HUES48 (cell line): ENCODE measurements around the gene APOH.

Experiments used
- H3K27ac ChIP-seq: one replicate; pipeline ENCODE4 v1.7.0; 2013; ENCODE audit warnings: low read depth, low read length, inconsistent platforms
- H3K27me3 ChIP-seq: 2 replicates; pipeline ENCODE4 v1.6.1; 2013; ENCODE audit warnings: mild to moderate bottlenecking, low read length; ENCODE audit not compliant: control insufficient read depth, insufficient read depth
- H3K36me3 ChIP-seq: 2 replicates; pipeline ENCODE4 v1.6.1; 2013; ENCODE audit warnings: low read length; ENCODE audit not compliant: control insufficient read depth, insufficient read depth
- H3K4me1 ChIP-seq: 2 replicates; pipeline ENCODE4 v1.6.1; 2013; ENCODE audit warnings: mild to moderate bottlenecking, low read length; ENCODE audit not compliant: control insufficient read depth, insufficient read depth
- H3K4me3 ChIP-seq: 2 replicates; pipeline ENCODE4 v1.5.1; 2013; ENCODE audit warnings: mild to moderate bottlenecking, low read depth, low read length
- H3K9ac ChIP-seq: 2 replicates; pipeline ENCODE4 v1.6.1; 2013; ENCODE audit warnings: mild to moderate bottlenecking, low read depth, low read length, moderate library complexity
- H3K9me3 ChIP-seq: 2 replicates; pipeline ENCODE4 v1.6.1; 2013; ENCODE audit warnings: low read length; ENCODE audit not compliant: control insufficient read depth, insufficient read depth

Gene APOH, protein sequence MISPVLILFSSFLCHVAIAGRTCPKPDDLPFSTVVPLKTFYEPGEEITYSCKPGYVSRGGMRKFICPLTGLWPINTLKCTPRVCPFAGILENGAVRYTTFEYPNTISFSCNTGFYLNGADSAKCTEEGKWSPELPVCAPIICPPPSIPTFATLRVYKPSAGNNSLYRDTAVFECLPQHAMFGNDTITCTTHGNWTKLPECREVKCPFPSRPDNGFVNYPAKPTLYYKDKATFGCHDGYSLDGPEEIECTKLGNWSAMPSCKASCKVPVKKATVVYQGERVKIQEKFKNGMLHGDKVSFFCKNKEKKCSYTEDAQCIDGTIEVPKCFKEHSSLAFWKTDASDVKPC

DNA sequence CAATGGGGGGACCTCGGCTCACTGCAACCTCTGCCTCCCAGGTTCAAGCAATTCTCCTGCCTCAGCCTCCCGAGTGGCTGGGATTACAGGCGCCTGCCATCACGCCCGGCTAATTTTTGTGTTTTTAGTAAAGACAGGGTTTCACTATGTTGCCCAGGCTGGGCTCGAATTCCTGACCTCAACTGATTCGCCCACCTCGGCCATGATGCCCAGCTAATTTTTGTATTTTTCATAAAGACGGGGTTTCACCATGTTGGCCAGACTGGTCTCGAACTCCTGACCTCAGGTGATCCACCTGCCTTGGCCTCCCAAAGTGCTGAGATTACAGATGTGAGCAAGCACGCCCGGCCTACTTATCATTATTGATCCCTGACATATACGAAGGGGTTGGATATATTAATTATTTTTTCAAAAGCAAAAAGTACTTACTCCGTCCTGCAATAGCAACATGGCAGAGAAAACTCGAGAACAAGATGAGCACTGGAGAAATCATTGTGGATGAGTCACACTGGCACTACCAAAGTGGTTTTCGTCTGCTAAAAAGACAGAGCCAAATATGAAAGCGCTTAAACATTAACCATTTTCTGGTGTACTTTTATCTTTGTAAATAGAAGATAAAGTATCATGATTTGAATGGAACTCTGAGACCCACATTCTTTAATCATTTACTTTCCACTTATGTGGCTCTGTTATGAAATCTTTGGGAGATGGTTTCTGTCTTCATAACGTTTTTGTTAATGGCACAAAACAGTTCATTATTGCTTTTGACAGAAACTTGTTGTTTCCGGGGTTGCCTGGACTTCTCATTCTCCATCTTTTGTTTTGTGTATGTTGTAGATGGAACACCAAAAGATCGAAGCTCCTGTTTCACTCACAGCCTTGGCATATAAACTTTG, at the start of gene APOH:
TSS of gene APOH (minus strand) at position 529 of the 896 bp plus-strand sequence. CDS start at position 493, 36 bp downstream.
- H3K4me1 ChIP-seq, result no peaks in the 10 kb centered on the region
- no peak within 1 kb of the TSS for H3K4me3 ChIP-seq
- no peaks in the 10 kb centered on the region for H3K36me3 ChIP-seq
- H3K9me3 ChIP-seq, result no peaks in the 10 kb centered on the region
- H3K27me3 ChIP-seq, result no peaks in the 10 kb centered on the region
- no peak within 1 kb of the TSS for H3K27ac ChIP-seq
- H3K9ac ChIP-seq, result no peak within 1 kb of the TSS

DNA sequence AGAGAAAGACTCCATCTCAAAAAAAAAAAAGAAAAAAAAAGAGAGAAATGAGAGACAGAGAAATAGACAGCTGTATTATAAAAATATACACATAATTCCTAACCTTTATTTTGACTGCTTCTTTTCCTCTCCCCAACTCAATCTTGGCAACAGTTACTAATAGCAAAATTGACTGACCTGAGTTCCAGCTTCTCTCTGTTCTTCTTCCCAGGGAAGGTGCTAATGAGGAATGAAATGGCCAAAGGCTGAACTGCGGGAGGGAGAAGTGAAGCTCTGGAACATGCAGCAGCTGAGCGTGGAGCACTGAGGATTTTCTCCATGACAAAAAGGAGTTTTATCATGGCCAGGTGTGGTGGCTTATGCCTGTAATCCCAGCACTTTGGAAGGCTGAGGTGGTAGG, 48.0 kb upstream of the APOH start:
- Histone ChIP-seq H3K27me3 (no peaks in the 10 kb centered on the region), H3K9ac (no peak overlapping the region), H3K9me3 (no peaks in the 10 kb centered on the region), H3K27ac (no peak overlapping the region), H3K4me3 (no peak overlapping the region), H3K4me1 (no peaks in the 10 kb centered on the region), H3K36me3 (no peaks in the 10 kb centered on the region)

DNA sequence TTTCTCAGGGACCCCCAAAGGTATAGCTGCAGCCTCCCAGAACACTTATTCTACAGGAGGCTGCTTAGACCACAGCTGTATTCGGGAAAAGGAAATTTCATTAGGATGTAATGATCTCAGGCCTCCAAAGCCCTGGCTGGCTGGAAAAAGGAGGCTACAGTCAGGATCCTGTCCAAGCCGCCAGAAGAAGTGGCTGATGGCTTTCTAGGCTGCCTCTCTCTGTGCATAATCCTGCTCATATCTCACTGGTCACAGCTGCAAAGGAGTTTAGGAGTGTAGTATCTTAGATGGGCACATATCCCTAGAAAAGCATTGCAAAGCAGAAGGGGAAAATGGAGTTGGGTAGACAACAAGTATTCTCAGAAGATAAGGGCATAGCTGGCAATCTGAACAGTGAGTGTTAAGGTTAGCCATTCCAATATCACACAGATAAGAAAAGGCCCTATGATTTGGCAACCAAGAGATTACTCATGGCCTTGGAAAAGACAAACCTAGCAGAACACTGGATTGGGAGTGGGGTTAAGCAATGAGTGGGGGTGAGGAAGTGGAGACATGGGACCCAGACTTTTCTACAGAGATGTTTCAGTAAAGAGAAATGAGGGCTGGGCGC, 47.2 kb upstream of the APOH start:
- Histone ChIP-seq H3K27me3 (no peaks in the 10 kb centered on the region), H3K27ac (no peak overlapping the region), H3K36me3 (no peaks in the 10 kb centered on the region), H3K9ac (no peak overlapping the region), H3K4me1 (no peaks in the 10 kb centered on the region), H3K9me3 (no peaks in the 10 kb centered on the region), H3K4me3 (no peak overlapping the region)

DNA sequence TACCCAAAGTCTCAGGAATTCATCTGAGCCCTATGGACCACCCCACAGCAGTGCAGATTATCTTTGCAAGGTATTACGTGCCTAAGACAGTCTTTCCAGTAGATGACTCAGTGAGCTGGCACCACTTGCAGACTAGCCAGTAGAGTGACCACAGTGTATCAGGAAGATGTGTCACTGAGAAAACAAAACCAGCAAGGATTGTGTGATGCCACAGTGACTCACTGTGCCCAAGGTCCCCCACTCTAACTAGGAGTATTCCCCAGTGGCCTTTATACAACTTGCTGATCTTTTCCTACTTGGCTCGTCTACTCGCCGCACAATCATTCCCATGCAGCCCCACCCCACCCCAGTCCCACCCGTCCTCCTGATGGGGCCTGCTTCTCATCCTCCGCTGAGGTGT, 46.4 kb upstream of the APOH start:
- Histone ChIP-seq H3K4me1 (no peaks in the 10 kb centered on the region), H3K4me3 (no peak overlapping the region), H3K9ac (no peak overlapping the region), H3K9me3 (no peaks in the 10 kb centered on the region), H3K36me3 (no peaks in the 10 kb centered on the region), H3K27ac (no peak overlapping the region), H3K27me3 (no peaks in the 10 kb centered on the region)

DNA sequence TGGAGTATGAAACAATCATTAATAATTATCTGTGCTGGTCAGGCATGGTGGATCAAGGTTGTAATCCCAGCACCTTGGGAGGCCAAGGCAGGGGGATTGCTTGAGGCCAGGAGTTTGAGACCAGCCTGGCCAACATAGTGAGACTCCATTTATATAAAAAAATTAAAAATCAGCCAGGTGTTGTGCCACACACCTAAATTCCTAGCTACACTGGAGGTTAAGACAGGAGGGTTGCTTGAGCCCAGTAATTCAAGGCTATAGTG, 44.3 kb upstream of the APOH start:
- no peaks in the 10 kb centered on the region for H3K36me3 ChIP-seq
- no peak overlapping the region for H3K4me3 ChIP-seq
- H3K4me1 ChIP-seq, result no peaks in the 10 kb centered on the region
- H3K27ac ChIP-seq, result no peak overlapping the region
- H3K9ac ChIP-seq, result no peak overlapping the region
- no peaks in the 10 kb centered on the region for H3K27me3 ChIP-seq
- peaks cover 4% of the 10 kb centered on the region; the same call in 1 of the 2 replicates for H3K9me3 ChIP-seq

DNA sequence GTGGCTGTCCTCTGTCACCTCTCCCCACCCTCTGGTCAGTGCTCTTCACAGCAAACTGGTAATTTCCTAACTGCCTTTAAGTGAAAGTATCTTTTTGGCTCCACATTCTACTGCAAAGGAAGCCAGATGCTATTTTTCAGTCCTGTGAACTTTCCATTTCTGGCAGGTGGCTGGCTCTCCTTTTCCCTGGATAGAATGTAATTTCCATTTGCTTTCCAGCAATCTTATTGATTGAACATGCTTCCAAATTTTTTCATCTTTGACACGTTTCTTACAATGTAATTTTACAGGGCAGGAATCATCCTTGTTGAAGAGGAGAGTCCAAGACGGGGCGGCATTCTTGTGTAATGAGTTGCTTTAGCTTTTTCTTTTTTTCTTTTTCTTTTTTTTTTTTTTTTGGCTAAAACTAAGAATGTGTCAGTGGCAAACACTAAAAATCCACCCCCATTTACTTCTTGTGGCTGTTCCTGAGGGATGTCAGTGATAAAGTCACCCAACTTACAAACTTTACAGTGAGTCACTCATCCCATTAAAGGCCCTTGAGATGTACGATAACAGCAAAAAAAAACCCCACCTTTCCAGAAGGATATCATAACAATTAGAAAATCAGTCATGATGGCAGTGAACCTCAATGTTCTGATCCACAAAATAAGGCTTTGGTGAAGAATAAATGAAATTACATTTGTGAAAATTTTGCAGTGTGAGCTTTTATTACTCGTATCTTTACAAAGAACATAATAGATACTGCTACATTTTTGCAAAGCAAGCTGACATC, 43.8 kb upstream of the APOH start:
- no peak overlapping the region for H3K4me3 ChIP-seq
- H3K9me3 ChIP-seq, result peaks cover 4% of the 10 kb centered on the region; the same call in 1 of the 2 replicates
- no peaks in the 10 kb centered on the region for H3K4me1 ChIP-seq
- H3K36me3 ChIP-seq, result no peaks in the 10 kb centered on the region
- H3K27me3 ChIP-seq, result no peaks in the 10 kb centered on the region
- H3K27ac ChIP-seq, result no peak overlapping the region
- H3K9ac ChIP-seq, result no peak overlapping the region

DNA sequence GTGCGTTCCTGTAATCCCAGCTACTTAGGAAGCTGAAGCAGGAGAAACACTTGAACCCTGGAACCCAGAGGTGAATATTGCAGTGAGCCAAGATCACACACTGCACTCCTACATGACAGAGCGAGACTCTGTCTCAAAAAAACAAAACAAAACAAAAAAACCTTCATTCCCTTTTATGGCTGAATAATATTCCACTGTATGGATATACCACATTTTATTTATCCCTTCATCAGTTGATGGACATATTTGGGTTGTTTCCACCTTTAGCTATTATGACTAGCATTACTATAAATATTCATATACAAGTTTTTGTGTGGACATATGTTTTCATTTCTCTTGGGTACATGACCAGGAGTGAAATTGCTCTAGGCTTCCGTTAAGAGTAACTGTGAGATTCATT, 42.3 kb upstream of the APOH start:
- H3K27me3 ChIP-seq, result no peaks in the 10 kb centered on the region
- H3K36me3 ChIP-seq, result no peaks in the 10 kb centered on the region
- H3K9me3 ChIP-seq, result peaks cover 4% of the 10 kb centered on the region; the same call in 1 of the 2 replicates
- no peak overlapping the region for H3K9ac ChIP-seq
- no peak overlapping the region for H3K27ac ChIP-seq
- no peaks in the 10 kb centered on the region for H3K4me1 ChIP-seq
- H3K4me3 ChIP-seq, result no peak overlapping the region

DNA sequence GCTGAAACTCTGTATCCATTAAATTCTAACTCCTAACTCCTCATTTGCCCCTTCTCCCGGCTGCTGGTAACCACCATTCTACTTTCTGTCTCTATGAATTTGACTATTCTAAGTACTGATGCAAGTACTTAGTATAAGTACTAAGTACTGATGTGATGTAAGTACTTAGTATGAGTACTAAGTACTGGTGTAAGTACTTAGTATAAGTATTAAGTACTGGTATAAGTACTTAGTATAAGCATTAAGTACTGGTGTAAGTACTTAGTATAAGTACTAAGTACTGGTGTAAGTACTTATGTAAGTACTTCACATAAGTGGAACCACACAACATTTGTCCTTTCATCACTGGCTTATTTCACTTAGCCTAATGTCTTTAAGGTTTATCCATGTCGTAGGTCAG, 40.9 kb upstream of the APOH start:
- Histone ChIP-seq H3K9ac (no peak overlapping the region), H3K9me3 (peaks cover 4% of the 10 kb centered on the region; the same call in 1 of the 2 replicates), H3K4me3 (no peak overlapping the region), H3K36me3 (no peaks in the 10 kb centered on the region), H3K27ac (no peak overlapping the region), H3K27me3 (no peaks in the 10 kb centered on the region), H3K4me1 (no peaks in the 10 kb centered on the region)

DNA sequence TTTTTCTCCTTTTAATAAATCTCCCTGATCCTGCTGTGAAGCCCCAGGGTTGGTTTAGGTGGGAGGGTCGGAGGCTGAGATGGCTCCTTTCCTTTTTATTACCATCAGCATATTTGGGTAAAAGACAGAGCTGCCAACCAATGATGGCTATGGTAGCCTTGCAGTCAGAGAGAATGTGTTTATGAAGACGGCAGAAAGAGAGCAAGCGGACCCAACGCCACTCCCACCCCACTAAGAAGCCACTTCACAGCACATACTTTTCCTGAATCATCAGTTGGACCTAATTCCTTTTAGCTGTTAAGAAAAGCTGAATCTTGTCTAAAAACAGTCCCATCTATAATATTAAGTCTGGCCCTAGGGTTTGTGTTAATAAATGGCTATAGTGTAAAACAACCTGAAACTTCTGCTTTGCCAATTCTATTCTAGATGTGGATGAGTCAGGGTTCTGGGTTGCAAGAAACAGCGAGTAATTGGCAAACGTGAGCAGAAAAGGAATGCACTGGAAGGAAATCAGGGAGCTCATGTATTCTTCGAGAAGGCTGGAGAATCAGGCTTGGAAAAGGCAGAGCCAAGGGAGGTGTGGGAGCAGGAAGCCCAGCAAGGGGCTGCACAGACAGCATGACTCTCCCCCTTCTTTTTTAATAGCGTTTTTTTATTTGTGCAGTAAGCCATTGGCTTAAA, 39.2 kb upstream of the APOH start:
- no peaks in the 10 kb centered on the region for H3K27me3 ChIP-seq
- H3K4me1 ChIP-seq, result no peaks in the 10 kb centered on the region
- H3K4me3 ChIP-seq, result no peak overlapping the region
- no peak overlapping the region for H3K9ac ChIP-seq
- no peaks in the 10 kb centered on the region for H3K36me3 ChIP-seq
- peaks cover 4% of the 10 kb centered on the region; the same call in 1 of the 2 replicates for H3K9me3 ChIP-seq
- H3K27ac ChIP-seq, result no peak overlapping the region

DNA sequence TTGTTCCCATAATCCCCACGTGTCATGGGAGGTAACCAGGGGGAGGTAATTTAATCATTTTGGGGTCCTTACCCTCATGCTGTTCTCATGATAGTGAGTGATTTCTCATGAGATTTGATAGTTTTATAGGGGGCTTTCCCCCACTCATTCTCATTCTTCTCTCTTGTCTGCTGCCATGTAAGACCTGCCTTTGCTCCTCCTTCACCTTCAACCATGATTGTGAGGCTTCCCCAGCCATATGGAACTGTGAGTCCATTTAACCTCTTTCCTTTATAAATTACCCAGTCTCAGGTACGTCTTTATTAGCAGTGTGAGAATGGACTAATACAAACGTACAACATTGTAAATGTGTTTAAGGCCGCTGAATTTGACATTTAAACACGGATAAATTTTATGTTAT, 35.5 kb upstream of the APOH start:
- no peaks in the 10 kb centered on the region for H3K4me1 ChIP-seq
- no peak overlapping the region for H3K27ac ChIP-seq
- no peak overlapping the region for H3K9ac ChIP-seq
- H3K9me3 ChIP-seq, result no peaks in the 10 kb centered on the region
- no peak overlapping the region for H3K4me3 ChIP-seq
- no peaks in the 10 kb centered on the region for H3K36me3 ChIP-seq
- H3K27me3 ChIP-seq, result no peaks in the 10 kb centered on the region
